Stimulated activated CD8-positive, alpha-beta memory T cell treated with anti-CD3 and anti-CD28 coated beads, Interleukin-12 subunit alpha, Interleukin-12 subunit beta, amount 100 ng/mL, for 1 hour (primary cell): Measurements from ENCODE around the gene LBP.
"Not testable (repeated sequence)": the region's sequence is repeated elsewhere in the genome, so short reads cannot be mapped to it uniquely, and the experiment has no call there.

Experiments used
- DNase-seq: peaks from one replicate; pipeline ENCODE4 v3.0.0-alpha.2; 2020; ENCODE audit warnings: low read depth

Gene LBP

GRCh38 chr20:38349856-38350255, 3.6 kb downstream of the LBP start:
- DNase-seq = no peak

GRCh38 chr20:38350879-38351775, 4.8 kb downstream of the LBP start:
- DNase-seq = no peak

- no peak for DNase-seq
Observed at GRCh38 chr20:38353316-38353715, 7.0 kb downstream of the LBP start.

- no peak for DNase-seq
Observed at GRCh38 chr20:38354227-38354626, 7.9 kb downstream of the LBP start.

- DNase-seq = no peak
Observed at GRCh38 chr20:38355161-38356012, 9.1 kb downstream of the LBP start.

- DNase-seq = no peak
Observed at GRCh38 chr20:38357653-38358207, 11.4 kb downstream of the LBP start.

GRCh38 chr20:38358556-38358955, 12.3 kb downstream of the LBP start:
- no peak for DNase-seq

- DNase-seq = no peak
Observed at GRCh38 chr20:38363004-38363747, 16.9 kb downstream of the LBP start.

GRCh38 chr20:38369389-38369788, 23.1 kb downstream of the LBP start:
- no peak for DNase-seq

GRCh38 chr20:38372806-38373205, 26.5 kb downstream of the LBP start:
- DNase-seq = no peak

GRCh38 chr20:38373231-38373867, 27.1 kb downstream of the LBP start:
- DNase-seq = no peak

GRCh38 chr20:38373898-38374297, 27.6 kb downstream of the LBP start:
- no peak for DNase-seq

- no peak for DNase-seq
Observed at GRCh38 chr20:38377039-38377685, 30.9 kb downstream of the LBP start.

GRCh38 chr20:38377838-38378237, 31.6 kb downstream of the LBP start:
- not testable (repeated sequence) for DNase-seq

- no peak for DNase-seq
Observed at GRCh38 chr20:38383147-38383546, 36.9 kb downstream of the LBP start.

GRCh38 chr20:38386004-38386403, 39.7 kb downstream of the LBP start:
- no peak for DNase-seq

GRCh38 chr20:38386851-38387250, 40.6 kb downstream of the LBP start:
- DNase-seq = no peak

- no peak for DNase-seq
Observed at GRCh38 chr20:38387953-38388352, 41.7 kb downstream of the LBP start.

- no peak for DNase-seq
Observed at GRCh38 chr20:38392356-38392755, 46.1 kb downstream of the LBP start.

GRCh38 chr20:38393259-38393658, 47.0 kb downstream of the LBP start:
- no peak for DNase-seq

GRCh38 chr20:38395165-38395564, 48.9 kb downstream of the LBP start:
- DNase-seq = no peak
